ENCODE data around the gene LGALS3BP.

The LGALS3BP gene

DNA sequence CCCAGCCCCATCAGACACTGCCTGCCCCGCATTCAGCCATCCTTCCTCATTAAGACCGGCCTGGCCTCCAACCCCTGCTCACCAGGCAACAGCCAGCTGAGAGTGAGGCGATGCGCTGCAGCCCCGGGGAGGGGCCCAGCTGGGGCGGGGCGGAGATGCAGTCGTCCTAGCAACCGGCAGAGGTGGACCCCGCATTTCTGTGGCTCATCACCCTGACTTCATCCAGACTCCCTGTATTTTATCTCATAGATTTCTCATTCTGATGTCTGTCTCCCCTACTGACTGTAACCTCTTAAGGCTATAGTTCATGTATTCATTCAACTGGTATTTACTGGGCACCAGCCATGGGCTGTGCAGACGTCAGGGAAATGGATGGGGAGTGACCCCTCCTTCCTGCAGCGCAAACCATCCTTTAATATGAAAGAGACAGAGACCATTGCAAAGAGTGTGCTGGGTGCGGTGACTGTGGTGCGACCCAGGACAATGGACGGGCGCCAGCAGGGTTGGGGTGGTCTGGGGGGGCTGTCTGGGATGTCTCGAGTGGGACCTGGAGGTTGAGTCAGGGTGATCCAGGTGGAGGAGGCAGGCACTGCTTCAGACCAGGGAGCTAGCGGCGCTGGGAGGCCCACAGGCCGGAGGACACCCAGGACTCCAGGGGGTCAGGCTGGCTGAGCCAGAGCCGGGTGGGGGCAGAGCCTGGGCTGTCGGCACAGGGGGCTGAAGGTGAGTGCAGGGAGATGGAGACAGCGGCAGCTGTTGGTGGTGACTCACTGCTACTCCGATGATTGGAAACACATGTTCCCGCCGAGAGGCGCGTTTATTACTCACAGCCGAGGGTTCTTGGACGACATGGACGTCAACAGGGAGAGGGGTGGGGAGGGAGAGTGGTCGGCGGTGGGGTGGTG is 44.1 kb downstream of the LGALS3BP start:
- DNase-seq: no peak

- DNase-seq: no peak
These were observed 44.9 kb downstream of the LGALS3BP start for GRCh38 chr17:78934681-78935418.

- DNase-seq: no peak
These were observed 45.7 kb downstream of the LGALS3BP start for GRCh38 chr17:78933959-78934568.

GRCh38 chr17:78933025-78933958 is 46.4 kb downstream of the LGALS3BP start:
- DNase-seq: peak; percentile 54 to 69

GRCh38 chr17:78929908-78930775 is 49.6 kb downstream of the LGALS3BP start:
- DNase-seq: no peak

DNA sequence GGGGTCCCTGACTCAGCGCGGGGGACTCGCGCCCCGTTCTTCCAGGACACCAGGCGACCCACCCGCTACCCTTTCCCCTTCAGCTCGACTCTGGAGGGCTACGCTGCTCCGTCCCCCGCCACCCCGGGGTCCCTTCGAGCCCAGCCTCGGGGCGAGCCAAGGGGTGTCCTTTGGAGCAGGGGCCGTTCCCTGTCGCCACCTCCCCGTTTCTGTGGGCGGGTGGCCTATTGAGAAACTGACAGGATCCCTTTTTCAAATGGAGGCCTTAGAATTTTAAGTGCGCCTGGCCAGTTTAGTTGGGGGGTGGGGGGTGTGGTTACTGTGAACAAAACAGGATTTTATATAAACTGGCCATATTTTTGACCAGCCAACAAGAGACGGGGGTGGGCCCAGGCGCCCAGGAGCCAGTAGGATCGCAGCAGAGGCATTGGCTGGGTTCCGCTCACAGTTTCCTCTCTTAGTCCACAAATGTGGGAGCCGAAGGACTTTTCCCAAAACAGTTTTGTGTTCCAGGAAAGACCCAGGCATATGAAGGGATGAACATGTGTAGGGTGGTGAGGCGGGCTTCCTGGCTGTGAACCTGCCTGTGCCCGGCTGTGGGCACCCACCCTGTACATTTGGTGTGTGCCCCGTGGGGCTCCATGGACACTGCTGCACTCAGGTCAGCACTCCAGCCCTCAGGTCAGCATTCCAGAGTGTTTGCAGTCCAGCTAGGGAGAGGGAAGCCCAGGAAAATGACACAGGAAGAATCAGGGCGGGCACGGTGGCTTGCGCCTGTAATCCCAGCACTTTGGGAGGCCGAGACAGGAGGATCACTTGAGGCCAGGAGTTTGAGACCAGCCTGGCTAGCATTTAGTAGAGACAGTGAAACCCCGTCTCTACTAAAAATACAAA is 53.8 kb downstream of the LGALS3BP start:
- DNase-seq: no peak

GRCh38 chr17:78925234-78925633 is 54.5 kb downstream of the LGALS3BP start, which contains the start of gene TIMP2:
TSS of gene TIMP2 (minus strand) at chr17:78925387. CDS start at chr17:78925088, 299 bp downstream.
- peak; percentile 56 to 67 for DNase-seq

- DNase-seq: no peak
These were observed 55.1 kb downstream of the LGALS3BP start for GRCh38 chr17:78924481-78925151.

DNA sequence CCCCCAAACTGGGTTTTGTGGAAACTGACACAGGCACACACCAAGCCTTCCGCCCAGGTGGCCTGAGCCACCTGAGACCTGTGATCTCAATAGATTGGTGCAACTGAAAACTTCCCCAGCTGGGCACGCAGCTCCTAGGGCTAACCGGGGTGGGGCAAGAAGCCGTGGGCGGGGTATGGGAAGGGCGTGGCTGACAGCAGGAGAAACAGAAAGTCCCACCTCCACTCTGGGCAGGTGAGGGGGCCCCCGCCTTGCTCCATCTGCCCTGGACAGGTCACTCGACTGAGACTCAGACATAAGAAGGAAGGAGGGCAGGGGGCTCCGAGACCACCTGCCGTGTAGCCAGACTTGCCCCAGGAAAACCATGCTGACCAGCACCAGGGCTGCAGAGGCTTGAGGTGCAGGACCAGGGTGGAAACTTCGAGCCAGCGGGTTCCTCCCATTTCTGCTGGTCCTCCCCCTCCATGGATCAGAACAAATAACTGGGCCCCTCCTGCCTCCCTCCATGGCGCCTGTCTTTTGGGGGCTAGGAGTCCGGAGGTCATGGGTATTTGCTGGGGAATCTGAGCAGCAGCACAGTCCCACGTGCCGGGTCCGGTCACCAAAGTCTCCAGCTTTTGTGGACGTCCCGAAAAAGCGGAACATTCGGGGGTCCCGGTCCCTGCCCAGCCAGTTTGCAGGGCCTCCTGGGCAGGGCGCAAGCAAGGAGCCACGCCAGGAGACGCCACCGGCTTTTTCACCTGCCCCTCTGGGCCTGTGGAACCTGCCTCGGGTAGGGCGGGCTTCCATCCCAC is 55.9 kb downstream of the LGALS3BP start:
- peak; percentile 57 to 65 for DNase-seq

- no peak for DNase-seq
These were observed 56.8 kb downstream of the LGALS3BP start for GRCh38 chr17:78922816-78923498.

DNA sequence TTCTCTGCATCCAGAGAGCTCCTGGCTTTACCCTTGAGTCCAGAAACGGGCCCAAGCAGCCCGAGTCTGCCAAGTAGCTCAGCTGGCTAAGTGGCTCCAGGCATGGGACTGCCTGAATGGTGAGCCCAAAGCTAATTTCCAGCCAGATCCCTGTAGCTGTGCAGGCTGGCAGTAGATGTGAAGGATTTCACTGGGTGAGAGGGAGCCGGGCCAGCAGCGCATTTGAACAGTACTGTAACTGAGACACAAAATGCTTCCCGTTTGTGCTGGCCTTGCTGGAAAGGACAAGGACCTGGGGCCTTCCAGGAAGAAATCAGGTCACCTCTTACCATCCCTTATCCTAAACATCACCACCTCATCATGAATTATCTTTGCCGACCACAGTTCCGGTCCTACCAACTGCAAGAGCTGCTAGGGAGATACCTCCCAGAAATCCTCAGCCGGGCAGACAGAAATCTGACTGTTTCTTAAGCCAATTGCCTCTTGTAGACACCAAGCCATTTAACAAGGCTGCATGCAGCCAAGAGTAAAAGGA is 58.2 kb downstream of the LGALS3BP start:
- DNase-seq: no peak

Measured in activated CD4-positive, alpha-beta T cell treated with anti-CD3 and anti-CD28 coated beads, Interleukin-2, amount 50 U/mL, for 48 hours (primary cell).